Chondrocyte (in vitro differentiated cells): ENCODE results near the gene CTR9. TPM values are rescaled to one million over a fixed set of nuclear protein-coding genes. Genes with fewer than 3 reads are reported as not detected.
A peak's percentile ranks its signal among the peaks of the same experiment; 100 is the strongest.

Experiments used
- DNase-seq: peaks from one replicate; pipeline ENCODE4 v3.0.0; 2021; ENCODE audit warnings: mixed read lengths, low spot score
- H3K27ac Mint-ChIP-seq: one replicate; pipeline ENCODE4 v1.8.0; 2021; ENCODE audit warnings: mild to moderate bottlenecking, moderate library complexity, mixed read lengths; ENCODE audit not compliant: unreplicated experiment
- H3K27me3 Mint-ChIP-seq: 2 replicates; pipeline ENCODE4 v1.8.0; 2021; ENCODE audit warnings: low read depth, mixed read lengths
- H3K36me3 Mint-ChIP-seq: 2 replicates; pipeline ENCODE4 v1.8.0; 2021; ENCODE audit warnings: low read depth, mixed read lengths
- H3K4me1 Mint-ChIP-seq: 2 replicates; pipeline ENCODE4 v1.8.0; 2021; ENCODE audit warnings: low read depth, mild to moderate bottlenecking, mixed read lengths
- H3K4me3 Mint-ChIP-seq: one replicate; pipeline ENCODE4 v1.8.0; 2021; ENCODE audit warnings: mild to moderate bottlenecking, moderate library complexity, mixed read lengths; ENCODE audit not compliant: unreplicated experiment
- H3K9me3 Mint-ChIP-seq: 2 replicates; pipeline ENCODE4 v1.8.0; 2021; ENCODE audit warnings: low read depth, mixed read lengths
- CTCF ChIP-seq: fragments of 200-600 bp; sonication (generic); IDR thresholded peaks from 2 replicates; pipeline ENCODE4 v1.5.0; 2021; ENCODE audit warnings: antibody characterized with exemption, mild to moderate bottlenecking, moderate library complexity
- total RNA-seq: library from RNA; stranded (reverse); gene quantifications from 3 replicates; pipeline ENCODE4 v1.2.1, GENCODE V29; 2021

CTR9 gene
- total RNA-seq, 1 donor from 2014 or later: 24.7 TPM

GRCh38 chr11:10725114-10725906, 25.7 kb upstream of the CTR9 start:
- H3K9me3 Mint-ChIP-seq: no peaks in the 10 kb centered on the region
- no peaks in the 10 kb centered on the region for H3K36me3 Mint-ChIP-seq
- H3K4me1 Mint-ChIP-seq: peaks cover 11% of the 10 kb centered on the region
- no peak overlapping the region for H3K4me3 Mint-ChIP-seq
- no peak for DNase-seq
- TF ChIP-seq CTCF: no peak
- no peaks in the 10 kb centered on the region for H3K27me3 Mint-ChIP-seq
- H3K27ac Mint-ChIP-seq: no peak overlapping the region

DNA sequence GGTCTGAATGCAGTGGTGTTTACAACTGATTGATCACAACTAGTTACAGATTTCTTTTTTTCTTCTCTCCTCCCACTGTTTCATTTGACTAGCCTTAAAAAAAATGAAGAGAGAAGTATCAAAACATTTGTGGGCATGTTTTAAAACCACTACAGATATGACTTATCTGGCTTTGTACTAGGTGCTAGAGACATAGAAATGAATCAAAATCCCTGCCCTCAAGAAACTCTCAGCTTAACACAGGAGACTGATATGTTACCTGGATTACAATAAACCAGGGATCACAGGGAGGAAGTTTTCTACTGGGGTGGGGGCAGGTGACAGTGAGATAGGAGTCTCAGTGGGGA, 25.2 kb upstream of the CTR9 start:
- Mint-ChIP-seq H3K27ac (no peak overlapping the region), H3K27me3 (no peaks in the 10 kb centered on the region), H3K9me3 (no peaks in the 10 kb centered on the region), H3K4me1 (peaks cover 11% of the 10 kb centered on the region), H3K36me3 (no peaks in the 10 kb centered on the region), H3K4me3 (no peak overlapping the region)
- DNase-seq: no peak
- no peak for TF ChIP-seq CTCF

DNA sequence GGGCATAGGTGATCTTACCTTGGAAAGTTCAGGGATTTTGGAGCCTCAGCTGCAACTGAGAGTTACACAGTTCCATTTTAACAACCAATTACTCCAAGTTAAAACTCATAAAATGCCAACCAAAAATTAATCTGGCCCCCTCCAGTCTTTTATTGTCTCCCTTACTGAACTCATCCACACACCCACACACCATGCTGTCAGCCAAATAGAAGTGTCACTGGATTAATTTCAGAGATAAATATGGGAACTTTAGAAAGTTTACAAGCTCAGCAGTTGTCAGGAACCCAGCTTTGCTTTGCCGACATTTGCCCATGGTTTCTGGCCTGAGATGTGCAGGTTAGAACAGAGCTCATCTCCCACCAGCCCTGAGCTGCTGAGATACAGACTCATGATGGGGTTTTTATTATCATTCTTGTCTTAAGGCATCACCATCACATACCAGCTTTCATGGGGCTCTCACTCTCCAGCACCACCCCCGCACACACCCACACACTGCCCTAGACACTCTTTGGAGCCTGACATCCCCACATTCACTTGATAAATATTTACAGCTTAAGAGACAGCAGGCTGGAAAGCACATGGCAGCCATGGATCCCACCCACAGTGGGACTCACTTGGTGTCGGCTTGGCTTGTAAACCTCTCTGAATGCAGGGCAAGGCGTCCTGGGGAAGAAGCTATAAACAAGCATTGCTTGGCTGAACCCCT, 23.7 kb upstream of the CTR9 start:
- no peak for TF ChIP-seq CTCF
- Mint-ChIP-seq H3K4me1 (peaks cover 11% of the 10 kb centered on the region), H3K27ac (no peak overlapping the region), H3K27me3 (no peaks in the 10 kb centered on the region), H3K36me3 (no peaks in the 10 kb centered on the region), H3K4me3 (no peak overlapping the region), H3K9me3 (peaks cover 7% of the 10 kb centered on the region)
- DNase-seq: no peak

DNA sequence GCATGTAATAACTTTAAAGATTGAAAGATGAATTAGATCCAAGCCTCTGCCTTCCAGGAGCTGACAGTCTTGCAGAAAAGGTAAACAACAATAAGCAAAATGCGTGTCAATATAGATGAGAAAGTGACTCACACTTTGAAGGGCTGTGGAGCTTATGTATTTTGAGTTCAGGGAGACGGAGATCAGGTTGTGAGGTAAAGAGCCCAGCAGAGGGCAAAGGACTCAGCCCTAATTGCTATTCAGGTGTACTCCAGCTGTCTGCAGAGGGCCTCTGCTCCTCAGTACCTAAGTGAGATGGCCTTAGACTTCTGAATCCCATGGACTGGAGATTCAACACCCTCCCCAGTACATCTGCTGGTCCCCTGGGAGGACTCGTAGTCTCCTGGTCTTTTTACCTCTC, 22.9 kb upstream of the CTR9 start:
- no peak overlapping the region for H3K4me3 Mint-ChIP-seq
- H3K27ac Mint-ChIP-seq: no peak overlapping the region
- peaks cover 7% of the 10 kb centered on the region for H3K9me3 Mint-ChIP-seq
- no peaks in the 10 kb centered on the region for H3K36me3 Mint-ChIP-seq
- no peak for TF ChIP-seq CTCF
- H3K27me3 Mint-ChIP-seq: no peaks in the 10 kb centered on the region
- peaks cover 11% of the 10 kb centered on the region for H3K4me1 Mint-ChIP-seq
- no peak for DNase-seq

DNA sequence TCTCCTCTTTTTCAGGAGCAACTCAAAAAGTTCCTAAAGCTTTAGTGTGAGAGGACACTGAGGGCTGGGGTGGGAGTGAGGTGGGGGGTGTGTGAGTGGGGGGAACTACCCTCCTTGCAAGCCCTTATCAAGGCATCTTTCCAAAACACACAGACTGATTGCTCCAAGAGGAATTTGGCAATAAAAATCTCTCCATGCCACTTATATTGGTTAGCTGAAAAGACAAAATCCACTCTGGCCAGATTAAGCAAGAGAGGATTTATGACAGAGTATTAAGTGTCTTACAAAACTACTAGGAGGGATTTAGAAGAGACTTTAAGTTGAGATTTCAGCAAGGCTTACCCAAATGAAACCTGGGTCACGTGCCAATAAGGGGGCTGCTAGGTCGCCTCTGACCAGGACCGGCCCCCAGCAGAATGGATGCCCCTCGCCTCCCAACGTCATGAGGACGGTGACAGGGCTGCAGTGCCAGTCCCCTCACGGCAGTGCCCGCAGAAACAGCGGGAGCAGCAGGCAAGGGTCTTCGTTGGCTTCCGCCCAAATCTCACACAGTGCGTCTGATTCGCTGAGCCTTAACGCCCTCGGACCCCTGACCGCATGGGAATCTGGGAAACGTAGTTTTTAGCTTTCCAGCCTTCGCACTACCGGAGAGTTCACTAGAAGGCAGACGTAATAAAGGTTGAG, 22.1 kb upstream of the CTR9 start:
- H3K9me3 Mint-ChIP-seq: peaks cover 7% of the 10 kb centered on the region
- peak overlapping the region; percentile 57 for H3K4me3 Mint-ChIP-seq
- no peak overlapping the region for H3K27ac Mint-ChIP-seq
- no peaks in the 10 kb centered on the region for H3K36me3 Mint-ChIP-seq
- DNase-seq: no peak
- H3K4me1 Mint-ChIP-seq: peaks cover 11% of the 10 kb centered on the region
- H3K27me3 Mint-ChIP-seq: no peaks in the 10 kb centered on the region
- no peak for TF ChIP-seq CTCF
